Stimulated activated CD4-positive, alpha-beta T cell treated with anti-CD3 and anti-CD28 coated beads, Interleukin-12 subunit alpha, Interleukin-12 subunit beta, amount 100 ng/mL, for 4 hours (primary cell): ENCODE measurements around the gene TOMT.
"Not testable (repeated sequence)": the region's sequence is repeated elsewhere in the genome, so short reads cannot be mapped to it uniquely, and the experiment has no call there.

Experiments
- DNase-seq: peaks from one replicate; pipeline ENCODE4 v3.0.0-alpha.2; 2020

The TOMT gene

DNA sequence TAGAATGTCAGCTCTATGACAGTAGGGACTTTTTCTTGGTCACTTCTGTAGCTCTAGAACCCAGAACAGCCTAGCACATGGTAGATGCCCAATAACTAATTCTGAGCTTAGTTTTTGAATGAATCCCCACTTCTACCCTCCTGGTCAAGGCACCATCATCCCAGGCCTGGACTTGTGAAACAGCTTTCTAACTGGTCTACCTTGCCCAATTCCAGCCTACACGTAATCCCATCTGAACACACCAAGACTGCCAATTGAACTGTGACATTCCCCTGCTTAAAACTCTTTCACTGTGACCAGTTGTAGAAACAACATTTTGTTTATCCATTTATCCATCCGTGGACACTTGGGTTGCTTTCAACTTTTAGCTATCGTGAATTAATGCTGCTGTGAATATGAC, 23.7 kb downstream of the TOMT start:
- DNase-seq: no peak

- DNase-seq: no peak
Observed at GRCh38 chr11:72132646-72133045, 26.9 kb downstream of the TOMT start.

DNA sequence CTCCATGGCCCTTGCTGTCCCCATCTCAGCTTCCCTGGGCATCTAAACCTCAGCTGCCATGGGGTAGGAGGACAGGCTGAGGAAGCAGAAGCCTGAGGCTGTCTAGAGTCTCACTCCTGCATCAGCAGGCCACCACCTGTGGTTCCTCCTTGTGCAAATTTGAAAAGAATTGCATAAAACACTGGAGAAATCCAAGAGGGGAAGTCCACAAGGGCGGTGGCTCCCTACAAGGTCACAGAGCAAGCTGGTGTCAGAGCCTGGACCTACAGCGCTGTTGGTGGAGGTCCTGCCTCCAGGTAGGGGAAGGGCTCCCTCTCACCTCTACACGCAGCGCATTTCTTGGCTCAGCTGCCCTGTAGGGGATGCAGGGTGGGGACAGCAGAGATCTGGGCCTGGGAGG, 29.7 kb downstream of the TOMT start, which contains the start of gene FOLR3:
TSS of gene FOLR3 (plus strand) at position 253 of the 400 bp plus-strand sequence. CDS start 228 bp downstream, outside the sequence.
- not testable (repeated sequence) for DNase-seq

DNA sequence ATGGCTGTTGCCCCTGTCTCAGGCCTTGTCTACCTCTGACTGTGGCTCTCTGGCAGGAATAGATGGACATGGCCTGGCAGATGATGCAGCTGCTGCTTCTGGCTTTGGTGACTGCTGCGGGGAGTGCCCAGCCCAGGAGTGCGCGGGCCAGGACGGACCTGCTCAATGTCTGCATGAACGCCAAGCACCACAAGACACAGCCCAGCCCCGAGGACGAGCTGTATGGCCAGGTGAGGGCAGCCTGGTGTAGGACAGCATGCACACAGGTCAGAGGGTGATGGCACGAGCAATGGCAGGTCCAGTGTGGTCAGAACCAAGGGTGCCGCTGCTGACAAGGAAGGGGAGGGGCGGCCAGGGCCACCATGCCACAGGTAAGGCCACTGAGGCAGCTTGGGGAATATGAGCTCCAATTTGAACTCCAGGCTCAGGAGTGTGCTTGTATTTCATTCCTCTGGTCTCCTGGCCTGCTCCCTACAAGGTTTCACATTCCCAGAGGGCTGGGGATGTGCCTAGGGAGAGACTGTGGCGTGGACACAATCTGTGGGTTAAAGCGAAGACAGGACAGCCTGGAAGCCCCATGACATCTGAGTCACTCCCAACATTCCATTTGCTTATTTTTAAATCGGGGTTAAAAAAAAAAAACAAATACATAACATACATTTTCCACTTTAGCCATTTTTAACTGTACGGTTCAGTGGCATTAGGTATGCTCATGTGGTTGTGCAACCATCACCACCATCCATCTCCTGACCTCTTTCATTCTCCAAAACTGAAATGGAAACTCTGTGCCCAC, 30.4 kb downstream of the TOMT start:
- DNase-seq: no peak

DNA sequence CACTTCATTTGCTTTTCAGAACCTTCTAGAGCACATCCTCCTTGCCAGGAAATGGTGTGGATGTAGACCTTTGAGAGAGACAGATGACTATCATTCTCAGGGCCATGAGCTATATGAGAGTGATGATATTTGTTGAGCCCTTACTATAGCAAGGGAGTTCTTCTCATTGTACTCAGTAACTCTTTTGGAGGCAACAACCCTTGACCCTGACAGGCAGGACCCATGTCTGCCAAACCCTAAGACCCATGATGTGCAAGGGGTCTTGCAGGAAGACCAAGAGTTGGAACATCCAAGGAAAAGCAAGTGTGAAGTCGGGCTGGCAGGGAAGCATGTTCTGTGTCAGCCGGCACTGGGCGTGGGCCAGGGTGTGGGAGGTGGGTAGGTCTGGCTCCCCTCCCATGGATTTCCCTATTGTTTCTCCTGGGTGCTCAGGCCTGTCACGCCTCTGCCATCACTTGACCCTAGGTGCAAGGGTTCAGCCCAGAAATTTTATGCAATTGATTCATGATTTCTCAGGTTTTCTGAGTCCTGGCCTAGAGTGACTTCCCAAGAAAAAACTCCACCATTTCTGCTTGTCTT, 31.0 kb downstream of the TOMT start:
- no peak for DNase-seq

DNA sequence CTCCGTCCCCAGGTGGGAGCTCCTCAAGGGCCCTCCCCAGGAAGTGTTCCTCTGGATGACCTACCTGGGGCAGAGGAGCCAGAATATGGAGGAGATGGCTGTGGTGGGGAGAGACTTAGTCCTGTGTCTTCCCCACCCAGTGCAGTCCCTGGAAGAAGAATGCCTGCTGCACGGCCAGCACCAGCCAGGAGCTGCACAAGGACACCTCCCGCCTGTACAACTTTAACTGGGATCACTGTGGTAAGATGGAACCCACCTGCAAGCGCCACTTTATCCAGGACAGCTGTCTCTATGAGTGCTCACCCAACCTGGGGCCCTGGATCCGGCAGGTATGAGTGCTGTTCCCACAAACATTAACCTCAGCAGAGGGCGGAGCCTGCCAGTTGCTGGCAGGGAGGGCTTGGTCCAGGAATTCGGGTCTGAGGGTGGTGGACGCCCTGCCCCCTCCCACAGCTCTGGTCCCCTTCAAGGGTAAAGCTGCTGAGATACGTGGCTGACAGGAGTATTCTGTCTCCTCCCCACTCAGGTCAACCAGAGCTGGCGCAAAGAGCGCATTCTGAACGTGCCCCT, 33.2 kb downstream of the TOMT start:
- no peak for DNase-seq

DNA sequence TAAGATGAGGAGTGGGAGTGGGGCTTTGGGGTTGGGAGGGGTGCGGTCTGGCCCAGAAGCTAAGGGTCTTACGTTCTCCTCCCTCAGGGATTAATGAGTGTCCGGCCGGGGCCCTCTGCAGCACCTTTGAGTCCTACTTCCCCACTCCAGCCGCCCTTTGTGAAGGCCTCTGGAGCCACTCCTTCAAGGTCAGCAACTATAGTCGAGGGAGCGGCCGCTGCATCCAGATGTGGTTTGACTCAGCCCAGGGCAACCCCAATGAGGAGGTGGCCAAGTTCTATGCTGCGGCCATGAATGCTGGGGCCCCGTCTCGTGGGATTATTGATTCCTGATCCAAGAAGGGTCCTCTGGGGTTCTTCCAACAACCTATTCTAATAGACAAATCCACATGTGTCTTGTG, 33.8 kb downstream of the TOMT start:
- no peak for DNase-seq

- no peak for DNase-seq
Observed at GRCh38 chr11:72140661-72141060, 34.9 kb downstream of the TOMT start.

- no peak for DNase-seq
Observed at GRCh38 chr11:72141066-72141465, 35.3 kb downstream of the TOMT start.

DNA sequence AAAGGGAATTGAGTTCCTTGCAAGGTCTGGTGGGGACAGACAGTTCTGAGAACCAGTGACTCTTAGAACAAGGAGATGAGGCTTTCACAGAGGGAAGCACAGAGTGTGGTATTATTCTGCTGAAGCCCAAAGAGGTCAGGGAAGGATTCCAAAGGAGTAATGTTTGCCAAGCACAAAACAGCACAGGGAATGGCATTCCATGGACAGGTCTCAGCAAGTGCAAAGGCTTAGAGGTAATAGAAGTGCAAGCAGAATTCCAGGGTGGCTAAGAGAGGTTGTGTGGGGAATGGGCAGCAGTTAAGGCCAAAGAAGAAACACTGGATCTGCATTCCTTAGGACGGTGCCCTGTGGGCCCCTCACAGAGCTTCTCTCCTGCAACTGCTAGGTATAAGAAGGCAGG, 36.4 kb downstream of the TOMT start:
- DNase-seq: not testable (repeated sequence)

DNA sequence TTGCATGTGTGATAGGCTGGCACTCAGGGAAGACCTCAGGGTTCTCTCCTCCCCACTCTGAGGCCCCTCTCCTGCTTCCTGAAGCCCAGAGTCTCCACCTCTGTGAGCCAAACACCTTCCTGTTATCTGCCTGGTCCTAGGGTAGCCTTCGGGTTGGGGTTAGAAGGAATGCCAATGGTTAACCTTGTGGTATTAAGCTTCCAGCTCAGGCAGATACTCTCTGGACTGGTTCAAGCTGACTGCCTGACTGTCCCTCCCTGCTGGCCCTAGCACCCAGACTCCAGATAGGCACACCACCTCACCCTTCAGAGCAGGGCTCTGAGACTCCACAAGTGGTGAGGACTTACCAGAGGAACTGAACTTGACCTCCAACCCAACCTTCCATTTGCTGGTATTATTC, 36.8 kb downstream of the TOMT start:
- not testable (repeated sequence) for DNase-seq

- no peak for DNase-seq
Observed at GRCh38 chr11:72144807-72145565, 39.3 kb downstream of the TOMT start.

DNA sequence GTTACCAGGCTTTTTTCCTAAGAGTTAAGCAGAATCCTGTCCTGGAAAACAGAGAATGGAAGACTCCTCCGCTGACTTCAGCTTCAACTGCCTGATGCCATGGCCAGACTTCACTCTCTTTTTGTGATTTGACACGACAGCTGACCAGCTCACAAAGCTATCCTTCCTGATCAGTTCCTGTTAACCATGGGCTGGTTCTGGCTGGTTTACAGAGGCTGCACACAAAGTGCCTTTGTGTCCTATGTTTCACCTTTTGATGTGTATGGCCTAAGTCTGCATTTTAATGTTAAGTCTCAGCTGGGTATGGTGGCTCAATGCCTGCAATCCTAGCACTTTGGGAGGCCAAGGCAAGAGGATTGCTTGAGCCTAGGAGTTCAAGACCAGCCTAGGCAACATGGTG, 40.9 kb downstream of the TOMT start:
- no peak for DNase-seq

GRCh38 chr11:72150882-72151281, 45.2 kb downstream of the TOMT start:
- no peak for DNase-seq

DNA sequence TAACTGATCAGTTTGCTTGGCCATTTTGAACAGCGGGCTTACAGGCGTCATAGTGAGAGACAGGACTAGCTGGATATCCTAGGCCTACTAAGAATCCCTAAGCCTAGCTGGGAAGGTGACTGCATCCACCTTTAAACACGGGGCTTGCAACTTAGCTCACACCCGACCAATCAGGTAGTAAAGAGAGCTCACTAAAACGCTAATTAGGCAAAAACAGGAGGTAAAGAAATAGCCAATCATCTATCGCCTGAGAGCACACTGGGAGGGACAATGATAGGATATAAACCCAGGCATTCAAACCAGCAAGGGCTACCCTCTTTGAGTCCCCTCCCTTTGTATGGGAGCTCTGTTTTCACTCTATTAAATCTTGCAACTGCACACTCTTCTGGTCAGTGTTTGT, 48.1 kb downstream of the TOMT start:
- DNase-seq: not testable (repeated sequence)

DNA sequence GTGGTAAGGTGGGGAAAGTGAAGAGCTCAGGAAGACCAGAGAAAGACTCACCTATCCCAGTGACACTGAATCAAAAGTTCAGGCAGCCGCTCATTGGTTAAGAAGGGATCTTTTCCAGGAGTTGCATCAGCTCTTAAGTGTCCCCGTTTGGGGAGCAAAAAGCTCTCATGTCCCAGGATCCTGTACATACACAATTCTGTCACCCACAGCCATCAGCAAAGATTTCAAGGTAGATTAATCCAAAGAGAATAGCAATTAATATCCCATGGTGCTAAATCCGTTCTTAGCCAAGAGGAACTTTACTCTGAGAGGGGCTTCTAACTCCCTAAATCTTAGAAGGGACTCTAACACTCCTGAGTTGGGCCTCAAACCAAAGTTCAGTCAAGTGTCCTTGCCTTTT, 49.1 kb downstream of the TOMT start:
- no peak for DNase-seq

- no peak for DNase-seq
Observed at GRCh38 chr11:72155751-72156150, 50.0 kb downstream of the TOMT start.

GRCh38 chr11:72157131-72157530, 51.4 kb downstream of the TOMT start:
- DNase-seq: no peak
